Astrocyte (in vitro differentiated cells and primary cell): Measurements from ENCODE around the gene FGF10. TPM values are rescaled to one million over a fixed set of nuclear protein-coding genes. Genes with fewer than 3 reads are reported as not detected.

Source experiments
- DNase-seq: peaks from one replicate; pipeline ENCODE4 v3.0.0-alpha.2; 2010; ENCODE audit warnings: low read depth
- FAIRE-seq: peaks from 2 replicates; lab custom pipeline; 2011; peaks lifted over from hg19 to GRCh38; lab: Jason Lieb, UNC
- H2AFZ ChIP-seq: 2 replicates; pipeline ENCODE4 v1.6.0; 2012; ENCODE audit warnings: low read depth, low read length, inconsistent platforms
- H3K27ac ChIP-seq: 2 replicates; pipeline ENCODE4 v1.5.1; 2011; ENCODE audit warnings: low read depth, low read length, inconsistent platforms
- H3K27me3 ChIP-seq: 2 replicates; pipeline ENCODE4 v1.6.0; 2011; ENCODE audit warnings: low read length, inconsistent platforms; ENCODE audit not compliant: insufficient read depth
- H3K36me3 ChIP-seq: 2 replicates; pipeline ENCODE4 v1.5.1; 2011; ENCODE audit warnings: low read length, inconsistent platforms; ENCODE audit not compliant: insufficient read depth
- H3K4me1 ChIP-seq: 2 replicates; pipeline ENCODE4 v1.5.1; 2011; ENCODE audit warnings: low read length, inconsistent platforms; ENCODE audit not compliant: insufficient read depth
- H3K4me2 ChIP-seq: 2 replicates; pipeline ENCODE4 v1.6.0; 2012; ENCODE audit warnings: low read length, inconsistent platforms
- H3K4me3 ChIP-seq: 2 replicates; pipeline ENCODE4 v1.5.1; 2011; ENCODE audit warnings: low read depth, mild to moderate bottlenecking, low read length, inconsistent platforms; ENCODE audit not compliant: insufficient read depth
- H3K79me2 ChIP-seq: 2 replicates; pipeline ENCODE4 v1.6.0; 2012; ENCODE audit warnings: mild to moderate bottlenecking, low read length, inconsistent platforms; ENCODE audit not compliant: insufficient read depth
- H3K9ac ChIP-seq: 2 replicates; pipeline ENCODE4 v1.6.0; 2012; ENCODE audit warnings: mild to moderate bottlenecking, low read length, inconsistent platforms
- H3K9me3 ChIP-seq: 2 replicates; pipeline ENCODE4 v1.5.1; 2012; ENCODE audit warnings: low read depth, mild to moderate bottlenecking, low read length, inconsistent platforms; ENCODE audit not compliant: insufficient read depth
- H4K20me1 ChIP-seq: 2 replicates; pipeline ENCODE4 v1.6.0; 2012; ENCODE audit warnings: low read length, inconsistent platforms; ENCODE audit not compliant: insufficient read depth
- H3K27ac Mint-ChIP-seq: one replicate; pipeline ENCODE4 v1.8.0; 2021; ENCODE audit warnings: mild to moderate bottlenecking, mixed read lengths; ENCODE audit not compliant: unreplicated experiment
- H3K27me3 Mint-ChIP-seq: one replicate; pipeline ENCODE4 v1.8.0; 2021; ENCODE audit warnings: low read depth, mixed read lengths; ENCODE audit not compliant: unreplicated experiment
- H3K36me3 Mint-ChIP-seq: one replicate; pipeline ENCODE4 v1.8.0; 2021; ENCODE audit warnings: low read depth, mixed read lengths; ENCODE audit not compliant: unreplicated experiment
- H3K4me1 Mint-ChIP-seq: one replicate; pipeline ENCODE4 v1.8.0; 2021; ENCODE audit warnings: low read depth, mixed read lengths; ENCODE audit not compliant: unreplicated experiment
- H3K4me3 Mint-ChIP-seq: one replicate; pipeline ENCODE4 v1.8.0; 2021; ENCODE audit warnings: mild to moderate bottlenecking, moderate library complexity, mixed read lengths; ENCODE audit not compliant: unreplicated experiment
- H3K9me3 Mint-ChIP-seq: one replicate; pipeline ENCODE4 v1.8.0; 2021; ENCODE audit warnings: mild to moderate bottlenecking, mixed read lengths; ENCODE audit not compliant: unreplicated experiment
- CTCF ChIP-seq: IDR thresholded peaks from 2 replicates; pipeline ENCODE4 v1.5.1; 2011; ENCODE audit warnings: low read depth, mild to moderate bottlenecking, inconsistent platforms, low read length, moderate library complexity; ENCODE audit not compliant: insufficient read depth
- EZH2 ChIP-seq: IDR thresholded peaks from 2 replicates; pipeline ENCODE4 v1.6.1; 2012; ENCODE audit warnings: mild to moderate bottlenecking, low read length, inconsistent platforms; ENCODE audit not compliant: insufficient read depth
- total RNA-seq: library from RNA; stranded (reverse); gene quantifications from 2 replicates; pipeline ENCODE4 v1.2.1, GENCODE V29; 2021

The FGF10 gene
- total RNA-seq, 1 donor from 2014 or later = not detected

- Histone ChIP-seq H4K20me1 (no peaks in the 10 kb centered on the region), H3K4me2 (no peak overlapping the region), H3K79me2 (no peaks in the 10 kb centered on the region), H3K9me3 (no peaks in the 10 kb centered on the region), H2AFZ (no peak overlapping the region), H3K36me3 (no peaks in the 10 kb centered on the region), H3K9ac (no peak overlapping the region), H3K27me3 (no peaks in the 10 kb centered on the region), H3K4me3 (no peak overlapping the region), H3K27ac (no peak overlapping the region), H3K4me1 (no peaks in the 10 kb centered on the region)
- H3K36me3 Mint-ChIP-seq = no peaks in the 10 kb centered on the region
- H3K4me1 Mint-ChIP-seq = no peaks in the 10 kb centered on the region
- no peaks in the 10 kb centered on the region for H3K9me3 Mint-ChIP-seq
- no peak overlapping the region for H3K27ac Mint-ChIP-seq
- no peaks in the 10 kb centered on the region for H3K27me3 Mint-ChIP-seq
- DNase-seq = no peak
- FAIRE-seq = no peak
- no peak overlapping the region for H3K4me3 Mint-ChIP-seq
- no peak for TF ChIP-seq CTCF
- TF ChIP-seq EZH2 = no peak
These were observed 96.5 kb downstream of the FGF10 start for GRCh38 chr5:44292736-44293135.

- no peak overlapping the region for H3K27ac ChIP-seq
- H3K4me1 Mint-ChIP-seq = no peaks in the 10 kb centered on the region
- no peaks in the 10 kb centered on the region for H3K9me3 ChIP-seq
- no peak overlapping the region for H3K4me3 ChIP-seq
- H3K9me3 Mint-ChIP-seq = no peaks in the 10 kb centered on the region
- no peaks in the 10 kb centered on the region for H3K36me3 Mint-ChIP-seq
- no peak overlapping the region for H2AFZ ChIP-seq
- no peaks in the 10 kb centered on the region for H3K27me3 Mint-ChIP-seq
- no peak overlapping the region for H3K9ac ChIP-seq
- H3K27ac Mint-ChIP-seq = no peak overlapping the region
- H3K36me3 ChIP-seq = no peaks in the 10 kb centered on the region
- no peaks in the 10 kb centered on the region for H3K27me3 ChIP-seq
- no peak for FAIRE-seq
- no peak for DNase-seq
- no peaks in the 10 kb centered on the region for H4K20me1 ChIP-seq
- no peak overlapping the region for H3K4me2 ChIP-seq
- no peak overlapping the region for H3K4me3 Mint-ChIP-seq
- H3K79me2 ChIP-seq = no peaks in the 10 kb centered on the region
- no peaks in the 10 kb centered on the region for H3K4me1 ChIP-seq
- TF ChIP-seq CTCF (no peak), EZH2 (no peak)
These were observed 110.8 kb downstream of the FGF10 start for GRCh38 chr5:44278469-44278868.

GRCh38 chr5:44275908-44276307, 113.3 kb downstream of the FGF10 start:
- H3K4me3 Mint-ChIP-seq = no peak overlapping the region
- no peaks in the 10 kb centered on the region for H4K20me1 ChIP-seq
- FAIRE-seq (no peak), DNase-seq (no peak)
- no peaks in the 10 kb centered on the region for H3K36me3 ChIP-seq
- H3K4me1 ChIP-seq = no peaks in the 10 kb centered on the region
- no peak overlapping the region for H3K9ac ChIP-seq
- no peak overlapping the region for H3K4me3 ChIP-seq
- H3K4me1 Mint-ChIP-seq = no peaks in the 10 kb centered on the region
- no peaks in the 10 kb centered on the region for H3K27me3 ChIP-seq
- no peaks in the 10 kb centered on the region for H3K9me3 Mint-ChIP-seq
- H3K27me3 Mint-ChIP-seq = no peaks in the 10 kb centered on the region
- H3K4me2 ChIP-seq = no peak overlapping the region
- H3K79me2 ChIP-seq = no peaks in the 10 kb centered on the region
- H3K9me3 ChIP-seq = no peaks in the 10 kb centered on the region
- H2AFZ ChIP-seq = no peak overlapping the region
- H3K36me3 Mint-ChIP-seq = no peaks in the 10 kb centered on the region
- H3K27ac ChIP-seq = no peak overlapping the region
- H3K27ac Mint-ChIP-seq = no peak overlapping the region
- TF ChIP-seq EZH2 (no peak), CTCF (no peak)
